WI38 (cell line): Measurements from ENCODE around the gene DNAH10.
"Not testable (repeated sequence)": the region's sequence is repeated elsewhere in the genome, so short reads cannot be mapped to it uniquely, and the experiment has no call there.

Experiments
- H3K4me3 ChIP-seq: 2 replicates; pipeline ENCODE4 v1.5.1; 2011; ENCODE audit warnings: low read depth, mild to moderate bottlenecking, control low read depth, low read length
- CTCF ChIP-seq: IDR thresholded peaks from 2 replicates; pipeline ENCODE4 v1.5.1; 2012; ENCODE audit warnings: low read depth, mild to moderate bottlenecking, control low read depth, low read length

Gene DNAH10

GRCh38 chr12:123910761-123911193 is 148.7 kb downstream of the DNAH10 start:
- TF ChIP-seq CTCF = no peak

GRCh38 chr12:123911672-123912409 is 149.7 kb downstream of the DNAH10 start:
- H3K4me3 ChIP-seq = not testable (repeated sequence)

More at GRCh38 chr12:123910761-123911193, 148.7 kb downstream of the DNAH10 start:
- H3K4me3 ChIP-seq = no peak overlapping the region

- H3K4me3 ChIP-seq = no peak overlapping the region
- no peak for TF ChIP-seq CTCF
Measured at GRCh38 chr12:123912415-123913380, 150.6 kb downstream of the DNAH10 start.

- H3K4me3 ChIP-seq = no peak overlapping the region
- no peak for TF ChIP-seq CTCF
Measured at GRCh38 chr12:123914726-123915333, 152.7 kb downstream of the DNAH10 start.

- H3K4me3 ChIP-seq = no peak overlapping the region
- no peak for TF ChIP-seq CTCF
Measured at GRCh38 chr12:123916729-123917128, 154.6 kb downstream of the DNAH10 start.

- TF ChIP-seq CTCF = no peak
- no peak overlapping the region for H3K4me3 ChIP-seq
Measured at GRCh38 chr12:123917337-123917850, 155.3 kb downstream of the DNAH10 start.

- no peak for TF ChIP-seq CTCF
- no peak overlapping the region for H3K4me3 ChIP-seq
Measured at GRCh38 chr12:123919980-123920360, 157.9 kb downstream of the DNAH10 start.
